K562 (cell line): ENCODE results near the gene TICRR.

Experiments used
- MCM7 ChIP-seq, 2 experiments: fragments of 450-650 bp; IDR thresholded peaks; 2 replicates each; pipeline ENCODE4 v1.6.1; 2016 to 2018
- SMC3 ChIP-seq: conservative IDR thresholded peaks from 2 replicates; pipeline ENCODE4 v1.6.1; 2011; ENCODE audit warnings: low read depth, low read length, improper control_type of control experiment; ENCODE audit not compliant: insufficient read depth

GRCh38 chr15:89591834-89592233, 16.6 kb downstream of the TICRR start:
- TF ChIP-seq SMC3: no peak
- no peak for TF ChIP-seq MCM7 (IDR thresholded peaks at IDR 0.05)
